Liver (tissue), 9 donors: Measurements from ENCODE around the gene MAVS. TPM values are rescaled to one million over a fixed set of nuclear protein-coding genes. Genes with fewer than 3 reads are reported as not detected.

Experiments
- DNase-seq: peaks from one replicate; pipeline ENCODE4 v3.0.0-alpha.2; 2017; ENCODE audit warnings: low spot score
- H3K27ac ChIP-seq, 2 donors: one replicate each; pipeline ENCODE4 v1.7.0; 2013; ENCODE audit warnings: inconsistent platforms in 2 of 2, low read length in 2 of 2, control low read depth in 1 of 2, low read depth in 1 of 2, mild to moderate bottlenecking in 1 of 2
- H3K27me3 ChIP-seq, 4 donors: one replicate each; pipeline versions ENCODE4 v1.6.1 to v1.7.0; 2013; ENCODE audit warnings: low read length in 3 of 4, inconsistent platforms in 1 of 4, mild to moderate bottlenecking in 1 of 4, moderate library complexity in 1 of 4; ENCODE audit not compliant: control insufficient read depth in 4 of 4, insufficient read depth in 4 of 4
- H3K36me3 ChIP-seq, 4 donors: one replicate each; pipeline versions ENCODE4 v1.6.1 to v1.7.0; 2013; ENCODE audit warnings: low read length in 3 of 4, mild to moderate bottlenecking in 3 of 4, low read depth in 1 of 4, moderate library complexity in 1 of 4; ENCODE audit not compliant: control insufficient read depth in 4 of 4, insufficient read depth in 3 of 4
- H3K4me1 ChIP-seq, 4 donors: one replicate each; pipeline versions ENCODE4 v1.6.1 to v1.7.0; 2013; ENCODE audit warnings: low read length in 3 of 4, mild to moderate bottlenecking in 3 of 4, moderate library complexity in 1 of 4; ENCODE audit not compliant: control insufficient read depth in 4 of 4, insufficient read depth in 4 of 4
- H3K4me3 ChIP-seq, 3 donors: one replicate each; pipeline versions ENCODE4 v1.6.1 to v1.7.0; 2013; ENCODE audit warnings: low read length in 3 of 3, control low read depth in 1 of 3, low read depth in 1 of 3, mild to moderate bottlenecking in 1 of 3
- H3K9ac ChIP-seq, 2 donors: one replicate each; pipeline ENCODE4 v1.7.0; 2013; ENCODE audit warnings: low read length in 2 of 2, mild to moderate bottlenecking in 2 of 2, moderate library complexity in 2 of 2, control low read depth in 1 of 2, low read depth in 1 of 2
- H3K9me3 ChIP-seq, 4 donors: one replicate each; pipeline versions ENCODE4 v1.6.1 to v1.7.0; 2013; ENCODE audit warnings: low read length in 3 of 4; ENCODE audit not compliant: control insufficient read depth in 4 of 4
- ATF3 ChIP-seq: IDR thresholded peaks from 2 replicates; pipeline ENCODE4 v1.6.1; 2016; ENCODE audit warnings: antibody characterized with exemption
- CTCF ChIP-seq: fragments of 150-350 bp; IDR thresholded peaks from 2 replicates; pipeline ENCODE4 v1.5.1; 2017; ENCODE audit warnings: improper control_type of control experiment, low read depth, low read length; ENCODE audit not compliant: missing input control
- EGR1 ChIP-seq, 2 donors: IDR thresholded peaks; 2 replicates each; pipeline ENCODE4 v1.6.1; 2016 to 2018; ENCODE audit warnings: antibody characterized with exemption in 2 of 2, low read depth in 2 of 2
- FOXA1 ChIP-seq: IDR thresholded peaks from 2 replicates; pipeline ENCODE4 v1.6.1; 2016; ENCODE audit warnings: antibody characterized with exemption
- FOXA2 ChIP-seq: IDR thresholded peaks from 2 replicates; pipeline ENCODE4 v1.6.1; 2016; ENCODE audit warnings: antibody characterized with exemption
- GABPA ChIP-seq, 2 donors: IDR thresholded peaks in 1 of 2; conservative IDR thresholded peaks in 1 of 2; 2 replicates each; pipeline ENCODE4 v1.6.1; 2016; ENCODE audit warnings: antibody characterized with exemption in 2 of 2, mild to moderate bottlenecking in 1 of 2, moderate library complexity in 1 of 2
- HNF4A ChIP-seq, 2 donors: conservative IDR thresholded peaks; 2 replicates each; pipeline ENCODE4 v1.6.1; 2016; ENCODE audit warnings: antibody characterized with exemption in 2 of 2, mild to moderate bottlenecking in 2 of 2
- HNF4G ChIP-seq: IDR thresholded peaks from 2 replicates; pipeline ENCODE4 v1.6.1; 2016; ENCODE audit warnings: antibody characterized with exemption
- JUND ChIP-seq, 2 donors: IDR thresholded peaks; 2 replicates each; pipeline ENCODE4 v1.6.1; 2016; ENCODE audit warnings: antibody characterized with exemption in 2 of 2
- MAX ChIP-seq: IDR thresholded peaks from 2 replicates; pipeline ENCODE4 v1.6.1; 2016; ENCODE audit warnings: antibody characterized with exemption
- NR2F2 ChIP-seq: IDR thresholded peaks from 2 replicates; pipeline ENCODE4 v1.6.1; 2016; ENCODE audit warnings: antibody characterized with exemption
- RAD21 ChIP-seq, 2 donors: IDR thresholded peaks; 2 replicates each; pipeline ENCODE4 v1.6.1; 2016; ENCODE audit warnings: antibody characterized with exemption in 2 of 2, mild to moderate bottlenecking in 2 of 2
- RXRA ChIP-seq, 2 donors: IDR thresholded peaks; 2 replicates each; pipeline ENCODE4 v1.6.1; 2017 to 2018; ENCODE audit warnings: antibody characterized with exemption in 2 of 2, mild to moderate bottlenecking in 1 of 2
- SP1 ChIP-seq: IDR thresholded peaks from 2 replicates; pipeline ENCODE4 v1.6.1; 2018; ENCODE audit warnings: antibody characterized with exemption, mild to moderate bottlenecking
- TAF1 ChIP-seq: conservative IDR thresholded peaks from 2 replicates; pipeline ENCODE4 v1.6.1; 2016; ENCODE audit warnings: antibody characterized with exemption, mild to moderate bottlenecking
- YY1 ChIP-seq: IDR thresholded peaks from 2 replicates; pipeline ENCODE4 v1.6.1; 2016; ENCODE audit warnings: antibody characterized with exemption, mild to moderate bottlenecking
- WGBS: extraction: QIAGEN DNeasy Blood & Tissue Kit; methylation state at CpG from one replicate; pipeline ENCODE4 v1.1.7; 2013; 5-methylcytosine and 5-hydroxymethylcytosine counted together
- polyA plus RNA-seq, 2 donors: library from polyadenylated mRNA; stranded (reverse) in 1 of 2; unstranded in 1 of 2; fragments of 200-250 nt in 1 of 2; fragments of >200 nt in 1 of 2; fragmentation: Nextera tagmentation in 1 of 2; extraction: Ambion mirVana in 1 of 2; gene quantifications; one replicate each; pipeline versions ENCODE4 v1.2.1 to v1.2.3, GENCODE V29; 2013 to 2015
- total RNA-seq, 2 donors: library from RNA; depleted of rRNA; stranded (reverse); fragments of >200 nt; gene quantifications; one replicate each; pipeline ENCODE4 v1.2.3, GENCODE V29; 2014
- TF ChIP-seq, protein P1 (sequence below): IDR thresholded peaks from 2 replicates; pipeline ENCODE4 v1.6.1; 2016; ENCODE audit warnings: antibody characterized with exemption, mild to moderate bottlenecking
- TF ChIP-seq, protein P2 (sequence below): IDR thresholded peaks from 2 replicates; pipeline ENCODE4 v1.6.1; 2016; ENCODE audit warnings: antibody characterized with exemption
- donor health status: healthy.
- donor health status: healthy.
- donor health status: healthy.
- donor health status: healthy.
- donor health status: healthy.

Gene MAVS
- total and polyA plus RNA-seq, 4 donors = 4.7 to 20.9 (median 11.9) TPM

DNA sequence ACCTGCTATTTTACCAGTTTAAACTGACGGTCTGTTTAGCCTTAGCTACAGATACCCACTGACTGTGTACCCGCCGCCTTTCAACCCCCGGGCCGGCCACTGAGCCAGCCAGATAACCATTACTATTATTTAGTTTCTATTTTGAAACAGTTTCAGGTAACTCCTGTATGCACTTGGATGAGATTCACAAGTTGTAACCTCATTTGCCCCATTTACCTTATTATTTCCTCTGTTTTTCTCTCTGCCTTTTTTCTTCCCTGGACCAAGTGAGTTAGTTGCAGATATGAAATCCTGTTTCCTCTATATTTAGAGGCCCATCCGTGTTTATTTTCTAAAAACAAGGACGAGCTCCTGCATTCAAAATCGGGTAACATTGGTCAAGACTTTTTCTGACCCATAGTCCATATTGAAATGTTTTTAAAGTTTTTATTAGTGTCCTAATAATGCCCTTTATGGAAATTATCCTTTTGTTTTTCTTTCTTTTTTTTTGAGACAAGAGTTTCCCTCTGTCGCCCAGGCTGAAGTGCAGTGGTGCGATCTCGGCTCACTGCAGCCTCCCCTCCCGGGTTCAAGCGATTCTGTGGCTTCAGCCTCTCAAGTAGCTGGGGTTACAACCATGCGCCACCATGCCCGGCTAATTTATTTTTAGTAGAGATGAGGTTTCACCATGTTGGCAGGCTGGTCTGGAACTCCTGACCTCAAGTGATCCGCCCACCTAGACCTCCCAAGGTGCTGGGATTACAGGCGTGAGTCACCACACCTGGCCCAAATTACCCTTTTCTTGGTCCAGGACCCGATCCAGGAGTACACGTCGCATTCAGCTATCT is 25.5 kb upstream of the MAVS start:
- TF ChIP-seq NR2F2 (peak; percentile 31), CTCF (no peak), GABPA (IDR thresholded peaks at IDR 0.05 in 1 of 2, conservative IDR thresholded peaks at IDR 0.05 in 1 of 2) (no peak), ATF3 (no peak), HNF4A (conservative IDR thresholded peaks at IDR 0.05) (no peak), EGR1 (IDR thresholded peaks at IDR 0.05; ENCODE audit: low read depth in 2 of 2) (no peak), HNF4G (no peak), MAX (no peak), SP1 (no peak), YY1 (peak; percentile 10), TAF1 (peak; percentile 59), JUND (IDR thresholded peaks at IDR 0.05) (no peak), RAD21 (IDR thresholded peaks at IDR 0.05) (peak; percentile 34 to 47), FOXA2 (no peak), RXRA (IDR thresholded peaks at IDR 0.05) (peak; percentile 26 to 40), FOXA1 (no peak)
- TF ChIP-seq, protein P1, sequence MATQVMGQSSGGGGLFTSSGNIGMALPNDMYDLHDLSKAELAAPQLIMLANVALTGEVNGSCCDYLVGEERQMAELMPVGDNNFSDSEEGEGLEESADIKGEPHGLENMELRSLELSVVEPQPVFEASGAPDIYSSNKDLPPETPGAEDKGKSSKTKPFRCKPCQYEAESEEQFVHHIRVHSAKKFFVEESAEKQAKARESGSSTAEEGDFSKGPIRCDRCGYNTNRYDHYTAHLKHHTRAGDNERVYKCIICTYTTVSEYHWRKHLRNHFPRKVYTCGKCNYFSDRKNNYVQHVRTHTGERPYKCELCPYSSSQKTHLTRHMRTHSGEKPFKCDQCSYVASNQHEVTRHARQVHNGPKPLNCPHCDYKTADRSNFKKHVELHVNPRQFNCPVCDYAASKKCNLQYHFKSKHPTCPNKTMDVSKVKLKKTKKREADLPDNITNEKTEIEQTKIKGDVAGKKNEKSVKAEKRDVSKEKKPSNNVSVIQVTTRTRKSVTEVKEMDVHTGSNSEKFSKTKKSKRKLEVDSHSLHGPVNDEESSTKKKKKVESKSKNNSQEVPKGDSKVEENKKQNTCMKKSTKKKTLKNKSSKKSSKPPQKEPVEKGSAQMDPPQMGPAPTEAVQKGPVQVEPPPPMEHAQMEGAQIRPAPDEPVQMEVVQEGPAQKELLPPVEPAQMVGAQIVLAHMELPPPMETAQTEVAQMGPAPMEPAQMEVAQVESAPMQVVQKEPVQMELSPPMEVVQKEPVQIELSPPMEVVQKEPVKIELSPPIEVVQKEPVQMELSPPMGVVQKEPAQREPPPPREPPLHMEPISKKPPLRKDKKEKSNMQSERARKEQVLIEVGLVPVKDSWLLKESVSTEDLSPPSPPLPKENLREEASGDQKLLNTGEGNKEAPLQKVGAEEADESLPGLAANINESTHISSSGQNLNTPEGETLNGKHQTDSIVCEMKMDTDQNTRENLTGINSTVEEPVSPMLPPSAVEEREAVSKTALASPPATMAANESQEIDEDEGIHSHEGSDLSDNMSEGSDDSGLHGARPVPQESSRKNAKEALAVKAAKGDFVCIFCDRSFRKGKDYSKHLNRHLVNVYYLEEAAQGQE = no peak
- TF ChIP-seq, protein P2, sequence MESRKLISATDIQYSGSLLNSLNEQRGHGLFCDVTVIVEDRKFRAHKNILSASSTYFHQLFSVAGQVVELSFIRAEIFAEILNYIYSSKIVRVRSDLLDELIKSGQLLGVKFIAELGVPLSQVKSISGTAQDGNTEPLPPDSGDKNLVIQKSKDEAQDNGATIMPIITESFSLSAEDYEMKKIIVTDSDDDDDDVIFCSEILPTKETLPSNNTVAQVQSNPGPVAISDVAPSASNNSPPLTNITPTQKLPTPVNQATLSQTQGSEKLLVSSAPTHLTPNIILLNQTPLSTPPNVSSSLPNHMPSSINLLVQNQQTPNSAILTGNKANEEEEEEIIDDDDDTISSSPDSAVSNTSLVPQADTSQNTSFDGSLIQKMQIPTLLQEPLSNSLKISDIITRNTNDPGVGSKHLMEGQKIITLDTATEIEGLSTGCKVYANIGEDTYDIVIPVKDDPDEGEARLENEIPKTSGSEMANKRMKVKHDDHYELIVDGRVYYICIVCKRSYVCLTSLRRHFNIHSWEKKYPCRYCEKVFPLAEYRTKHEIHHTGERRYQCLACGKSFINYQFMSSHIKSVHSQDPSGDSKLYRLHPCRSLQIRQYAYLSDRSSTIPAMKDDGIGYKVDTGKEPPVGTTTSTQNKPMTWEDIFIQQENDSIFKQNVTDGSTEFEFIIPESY = peak; percentile 14
- Histone ChIP-seq H3K4me3 (peak overlapping the region; percentile 82 to 90 (median 84)), H3K27ac (peak overlapping the region; percentile 96 to 99), H3K36me3 (peaks cover 3 to 35% (median 16%) of the 10 kb centered on the region in 4 donors), H3K27me3 (no peaks in the 10 kb centered on the region), H3K4me1 (peaks cover 0 to 21% (median 13%) of the 10 kb centered on the region in 4 donors), H3K9ac (peak overlapping the region; percentile 66 to 99), H3K9me3 (no peaks in the 10 kb centered on the region)
- WGBS = 43% methylated on average over 20 of the region's 20 CpGs
- no peak for DNase-seq
